PC-3 (cell line): ENCODE data around the gene C11orf21. TPM values are rescaled to one million over a fixed set of nuclear protein-coding genes. Genes with fewer than 3 reads are reported as not detected.

Experiments used
- ATAC-seq: fragments of 200-7000 bp; cut with Tn5 transposase; 2 replicates; pipeline ENCODE4 v1.9.1; 2020; ENCODE audit warnings: mild to moderate bottlenecking, moderate library complexity
- BruUV-seq: library from RNA; stranded (reverse); fragments of 400-500 nt; replicated peaks from 2 replicates; lab custom pipeline; 2021; lab: Mats Ljungman, UMichigan
- CTCF ChIA-PET: fragments of 300-600 bp; sonication (Branson Sonifier 250); formaldehyde crosslinking; loops from one replicate; lab custom pipeline; 2022; ENCODE audit warnings: antibody characterized with exemption; lab: Charles Lee
- POLR2A ChIA-PET: fragments of 300-600 bp; sonication (Branson Sonifier 250); formaldehyde crosslinking; loops from one replicate; lab custom pipeline; 2022; ENCODE audit warnings: antibody characterized with exemption; ENCODE audit not compliant: unreplicated experiment; lab: Charles Lee
- DNase-seq: peaks from one replicate; pipeline ENCODE4 v3.0.0-alpha.2; 2015
- H2AFZ ChIP-seq: fragments of 300-600 bp; sonication (generic); 2 replicates; pipeline ENCODE4 v1.6.0; 2016; ENCODE audit warnings: antibody characterized with exemption, low read length
- H3F3A ChIP-seq: fragments of 300-600 bp; sonication (generic); one replicate; pipeline ENCODE4 v1.6.0; 2017; ENCODE audit warnings: antibody characterized with exemption, low read length, control low read depth, mild to moderate bottlenecking; ENCODE audit not compliant: unreplicated experiment
- H3K27ac ChIP-seq: fragments of 300-600 bp; sonication (generic); 2 replicates; pipeline ENCODE4 v1.5.1; 2016; ENCODE audit warnings: mild to moderate bottlenecking, low read length
- H3K27me3 ChIP-seq: fragments of 300-600 bp; sonication (generic); 2 replicates; pipeline ENCODE4 v1.6.1; 2016; ENCODE audit warnings: low read length, mixed read lengths
- H3K36me3 ChIP-seq: fragments of 300-600 bp; sonication (generic); 2 replicates; pipeline ENCODE4 v1.6.1; 2016; ENCODE audit warnings: low read depth, mixed run types, low read length, mixed read lengths
- H3K4me1 ChIP-seq: fragments of 300-600 bp; sonication (generic); 2 replicates; pipeline ENCODE4 v1.5.1; 2016; ENCODE audit warnings: low read length; ENCODE audit not compliant: insufficient read depth
- H3K4me2 ChIP-seq: fragments of 300-600 bp; sonication (generic); 2 replicates; pipeline ENCODE4 v1.6.0; 2016; ENCODE audit warnings: low read length
- H3K4me3 ChIP-seq: fragments of 300-600 bp; sonication (generic); 2 replicates; pipeline ENCODE4 v1.5.1; 2016; ENCODE audit warnings: mild to moderate bottlenecking, low read length, mixed read lengths
- H3K79me2 ChIP-seq: fragments of 300-600 bp; sonication (generic); 2 replicates; pipeline ENCODE4 v1.6.1; 2017; ENCODE audit warnings: low read length, mixed read lengths
- H3K9ac ChIP-seq: fragments of 300-600 bp; sonication (generic); 2 replicates; pipeline ENCODE4 v1.6.0; 2016; ENCODE audit warnings: mild to moderate bottlenecking, low read length
- H3K9me2 ChIP-seq: fragments of 300-600 bp; sonication (generic); replicated peaks from 2 replicates; pipeline ENCODE4 v1.6.1; 2016; ENCODE audit warnings: mixed run types, low read length, mixed read lengths
- H3K9me3 ChIP-seq: fragments of 300-600 bp; sonication (generic); 2 replicates; pipeline ENCODE4 v1.6.1; 2016; ENCODE audit warnings: low read length, mixed read lengths
- H4K20me1 ChIP-seq: fragments of 300-600 bp; sonication (generic); 2 replicates; pipeline ENCODE4 v1.6.1; 2016; ENCODE audit warnings: low read length, mixed read lengths
- CTCF ChIP-seq: fragments of 300-600 bp; sonication (generic); conservative IDR thresholded peaks from 2 replicates; pipeline ENCODE4 v1.5.1; 2017; ENCODE audit warnings: antibody characterized with exemption, low read depth, mild to moderate bottlenecking, low read length
- EZH2 ChIP-seq: fragments of 300-600 bp; sonication (generic); IDR thresholded peaks from one replicate; pipeline ENCODE4 v1.6.1; 2017; ENCODE audit warnings: antibody characterized with exemption, mild to moderate bottlenecking, low read length; ENCODE audit not compliant: unreplicated experiment
- EZH2phosphoT487 ChIP-seq: fragments of 300-600 bp; sonication (generic); IDR thresholded peaks from 2 replicates; pipeline ENCODE4 v1.6.1; 2018; ENCODE audit warnings: mild to moderate bottlenecking, antibody characterized with exemption, low read length, borderline replicate concordance
- intact Hi-C: fragments of 100-400 bp; cut with micrococcal nuclease; formaldehyde crosslinking; loops from 2 replicates; pipeline ENCODE4 v1.9.0; 2023
- total RNA-seq: library from RNA; depleted of rRNA; stranded (reverse); fragments of >200 nt; gene quantifications from 2 replicates; pipeline ENCODE4 v1.2.3, GENCODE V29; 2014

The C11orf21 gene
- total RNA-seq, 1 experiment from 2014 or later: not detected

DNA sequence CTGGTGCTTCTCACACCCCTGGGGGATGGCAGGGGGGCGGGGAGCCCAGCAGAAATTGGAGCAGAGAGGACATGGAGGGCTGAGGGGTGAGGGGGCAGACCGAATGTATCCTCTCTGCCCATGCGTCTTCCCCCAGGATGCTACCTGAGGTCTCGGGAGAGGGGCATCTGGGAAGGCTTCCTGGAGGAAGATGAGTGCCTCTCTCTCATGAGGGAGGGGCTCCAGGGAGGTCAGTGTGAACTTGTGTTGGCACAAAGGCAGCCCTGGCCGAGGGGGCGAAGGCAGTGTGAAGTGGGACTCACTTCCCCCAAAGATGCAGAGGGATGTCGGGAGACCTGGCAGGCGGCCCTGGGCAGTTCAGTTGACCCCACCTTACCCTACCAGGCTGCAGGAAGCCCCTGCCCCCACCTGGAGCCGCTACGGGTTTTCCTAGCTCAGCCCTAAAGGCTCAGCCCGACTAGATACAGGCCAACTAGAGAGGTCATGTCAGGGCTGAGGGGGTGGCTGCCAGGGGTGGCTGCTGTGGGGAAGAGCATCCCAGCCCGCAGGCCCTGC lies 41.7 kb downstream of the C11orf21 start:
- H3K9me2 ChIP-seq: no peaks in the 10 kb centered on the region
- peaks cover 16% of the 10 kb centered on the region for H3K4me1 ChIP-seq
- no peaks in the 10 kb centered on the region for H3F3A ChIP-seq
- no peak for TF ChIP-seq EZH2phosphoT487
- no peak for TF ChIP-seq CTCF
- no peak for TF ChIP-seq EZH2
- POLR2A ChIA-PET: no interaction called here
- no peak overlapping the region for H3K4me3 ChIP-seq
- no TSS peak for BruUV-seq
- H4K20me1 ChIP-seq: no peaks in the 10 kb centered on the region
- H3K9me3 ChIP-seq: no peaks in the 10 kb centered on the region
- H3K36me3 ChIP-seq: no peaks in the 10 kb centered on the region
- H3K27me3 ChIP-seq: no peaks in the 10 kb centered on the region
- H3K4me2 ChIP-seq: no peak overlapping the region
- CTCF ChIA-PET: no interaction called here
- no peak overlapping the region for H3K9ac ChIP-seq
- H3K79me2 ChIP-seq: no peaks in the 10 kb centered on the region
- H2AFZ ChIP-seq: no peak overlapping the region
- ATAC-seq (no peak), DNase-seq (no peak)
- no peak overlapping the region for H3K27ac ChIP-seq
- intact Hi-C loops: no loop called here

- H3K9ac ChIP-seq: no peak overlapping the region
- no peaks in the 10 kb centered on the region for H3K36me3 ChIP-seq
- TF ChIP-seq EZH2phosphoT487 (no peak), CTCF (no peak)
- no peak overlapping the region for H3K4me3 ChIP-seq
- no peaks in the 10 kb centered on the region for H3F3A ChIP-seq
- H2AFZ ChIP-seq: no peak overlapping the region
- ATAC-seq (no peak), DNase-seq (no peak)
- intact Hi-C loops: no loop called here
- no peak overlapping the region for H3K4me2 ChIP-seq
- no peaks in the 10 kb centered on the region for H3K9me3 ChIP-seq
- no TSS peak for BruUV-seq
- no peaks in the 10 kb centered on the region for H3K79me2 ChIP-seq
- ChIA-PET CTCF (no interaction called here), POLR2A (no interaction called here)
- H3K27ac ChIP-seq: no peak overlapping the region
- H3K4me1 ChIP-seq: peaks cover 16% of the 10 kb centered on the region
- no peaks in the 10 kb centered on the region for H3K27me3 ChIP-seq
- H3K9me2 ChIP-seq: no peaks in the 10 kb centered on the region
- no peaks in the 10 kb centered on the region for H4K20me1 ChIP-seq
These were observed 42.3 kb downstream of the C11orf21 start for GRCh38 chr11:2259466-2259830.

DNA sequence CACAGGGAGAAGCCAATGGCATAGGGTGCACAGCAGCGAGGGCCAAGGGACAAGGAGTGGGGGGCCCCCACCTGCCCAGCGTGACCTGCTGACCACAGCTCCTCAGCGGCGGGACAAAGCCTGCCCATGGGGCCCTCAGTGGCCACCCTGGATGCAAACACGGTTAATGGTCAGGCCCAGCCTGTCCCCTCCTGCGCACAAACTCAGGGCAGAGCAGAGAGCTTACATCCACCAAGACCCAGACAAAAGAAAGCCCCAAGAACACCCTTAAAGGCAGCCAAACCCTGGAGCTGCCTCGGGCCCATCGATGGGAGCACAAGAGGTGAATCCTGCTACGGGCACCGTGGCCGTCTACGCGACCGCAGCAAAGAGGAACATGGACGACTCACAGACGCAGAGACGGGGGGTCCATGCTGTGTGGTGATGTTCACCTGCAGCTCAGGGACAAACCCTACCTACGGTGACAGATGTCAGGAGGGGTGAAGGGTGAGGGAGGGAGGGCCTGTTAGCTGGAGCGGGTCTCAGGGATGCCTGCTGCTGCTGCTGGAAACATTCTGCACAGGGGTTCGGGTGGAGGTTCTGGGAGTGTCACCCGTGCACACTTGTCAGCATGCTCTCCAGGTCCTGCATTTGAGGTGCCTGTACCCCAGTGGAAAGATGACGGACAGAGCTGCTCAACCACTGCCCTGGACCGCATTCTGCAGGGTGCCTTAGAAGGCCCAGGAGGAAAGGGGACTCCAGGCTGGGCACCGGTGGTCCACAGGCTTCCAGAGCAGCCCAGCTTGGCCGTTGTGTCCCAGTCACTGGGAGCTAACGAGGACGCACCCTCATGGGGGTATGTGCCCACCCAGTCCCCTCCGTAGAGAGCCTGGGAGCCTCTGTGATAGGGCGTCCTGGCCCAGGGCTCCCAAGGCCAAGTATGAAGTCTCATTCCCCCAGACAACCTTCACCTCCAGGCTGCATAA lies 42.9 kb downstream of the C11orf21 start:
- intact Hi-C loops: no loop called here
- Histone ChIP-seq H3K4me1 (peaks cover 16% of the 10 kb centered on the region), H3K36me3 (no peaks in the 10 kb centered on the region), H3K4me3 (no peak overlapping the region), H3K9me2 (no peaks in the 10 kb centered on the region), H4K20me1 (no peaks in the 10 kb centered on the region), H3K79me2 (no peaks in the 10 kb centered on the region), H3K4me2 (no peak overlapping the region), H3K27me3 (no peaks in the 10 kb centered on the region), H3K9ac (no peak overlapping the region), H3K27ac (no peak overlapping the region), H3K9me3 (no peaks in the 10 kb centered on the region), H3F3A (no peaks in the 10 kb centered on the region), H2AFZ (no peak overlapping the region)
- no peak for TF ChIP-seq EZH2
- no peak for TF ChIP-seq EZH2phosphoT487
- no peak for TF ChIP-seq CTCF
- no TSS peak for BruUV-seq
- DNase-seq (no peak), ATAC-seq (no peak)
- POLR2A ChIA-PET: no interaction called here
- CTCF ChIA-PET: no interaction called here
